Measurements from ENCODE around the gene CCDC97.

Gene CCDC97

DNA sequence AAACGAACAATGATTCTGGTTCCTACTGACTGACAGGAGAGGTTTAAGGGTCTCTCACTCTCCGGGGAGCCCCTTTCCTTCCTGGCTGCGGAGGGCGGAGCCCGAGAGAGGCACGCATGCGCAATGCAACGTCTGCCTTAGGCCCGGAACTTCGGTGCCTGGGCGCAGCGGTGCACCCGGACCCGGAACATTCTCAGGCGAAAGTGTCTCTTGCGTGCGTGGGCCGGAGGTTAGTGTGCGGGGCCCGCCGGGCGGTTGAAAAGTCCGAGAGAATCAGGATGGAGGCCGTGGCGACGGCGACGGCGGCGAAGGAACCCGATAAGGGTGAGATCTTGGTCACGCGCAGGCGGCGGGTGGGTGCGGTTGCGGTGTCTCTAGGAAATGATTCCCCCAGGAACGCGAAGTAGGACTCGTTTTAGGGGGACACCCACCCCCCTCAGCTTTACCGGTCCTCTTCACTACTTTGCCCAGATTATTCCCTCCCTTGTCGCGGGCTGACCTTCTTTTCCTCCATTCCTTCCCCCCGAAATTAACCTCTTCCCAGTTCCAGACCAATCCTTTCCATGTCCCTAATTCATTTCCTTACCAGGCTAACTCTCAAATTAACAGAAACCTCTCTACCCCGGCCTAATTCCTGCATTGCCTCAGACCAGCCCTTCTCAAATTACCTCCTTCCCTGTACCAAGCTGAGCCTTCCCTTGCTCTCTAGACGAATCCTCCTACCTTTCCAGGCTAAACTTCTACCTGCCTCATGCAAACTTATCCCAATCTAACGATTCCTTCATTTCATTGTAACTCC is at the start of gene CCDC97:
CCDC97 (plus strand) TSS at position 140 of the 799 bp plus-strand sequence; CDS start at position 279, 139 bp downstream.
- H3K4me3 ChIP-seq (IDR thresholded peaks at IDR 0.05; ENCODE audit: insufficient read depth, low read depth, low read length) = peak within 1 kb of the TSS; percentile 38
- H2AFZ ChIP-seq (ENCODE audit: low read depth) = peak within 1 kb of the TSS; percentile 70
- H3K4me2 ChIP-seq = peak within 1 kb of the TSS; percentile 89
- H3K36me3 ChIP-seq (ENCODE audit: insufficient read depth) = no peaks in the 10 kb centered on the region; the same call in 1 of the 2 replicates
- TF ChIP-seq, protein P1, sequence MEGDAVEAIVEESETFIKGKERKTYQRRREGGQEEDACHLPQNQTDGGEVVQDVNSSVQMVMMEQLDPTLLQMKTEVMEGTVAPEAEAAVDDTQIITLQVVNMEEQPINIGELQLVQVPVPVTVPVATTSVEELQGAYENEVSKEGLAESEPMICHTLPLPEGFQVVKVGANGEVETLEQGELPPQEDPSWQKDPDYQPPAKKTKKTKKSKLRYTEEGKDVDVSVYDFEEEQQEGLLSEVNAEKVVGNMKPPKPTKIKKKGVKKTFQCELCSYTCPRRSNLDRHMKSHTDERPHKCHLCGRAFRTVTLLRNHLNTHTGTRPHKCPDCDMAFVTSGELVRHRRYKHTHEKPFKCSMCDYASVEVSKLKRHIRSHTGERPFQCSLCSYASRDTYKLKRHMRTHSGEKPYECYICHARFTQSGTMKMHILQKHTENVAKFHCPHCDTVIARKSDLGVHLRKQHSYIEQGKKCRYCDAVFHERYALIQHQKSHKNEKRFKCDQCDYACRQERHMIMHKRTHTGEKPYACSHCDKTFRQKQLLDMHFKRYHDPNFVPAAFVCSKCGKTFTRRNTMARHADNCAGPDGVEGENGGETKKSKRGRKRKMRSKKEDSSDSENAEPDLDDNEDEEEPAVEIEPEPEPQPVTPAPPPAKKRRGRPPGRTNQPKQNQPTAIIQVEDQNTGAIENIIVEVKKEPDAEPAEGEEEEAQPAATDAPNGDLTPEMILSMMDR (conservative IDR thresholded peaks at IDR 0.05; ENCODE audit: low read depth, low read length) = no peak
- H3K9ac ChIP-seq = peak within 1 kb of the TSS; percentile 90
- peaks cover 46% of the 10 kb centered on the region for H3K4me1 ChIP-seq (ENCODE audit: low read depth, poor library complexity, severe bottlenecking)
- peaks cover 30% of the 10 kb centered on the region for H3K79me2 ChIP-seq (ENCODE audit: insufficient read depth, low read depth)
- H3K27me3 ChIP-seq (ENCODE audit: insufficient read depth, low read depth) = no peaks in the 10 kb centered on the region
- H4K20me1 ChIP-seq (ENCODE audit: insufficient read depth) = no peaks in the 10 kb centered on the region
- peak within 1 kb of the TSS; percentile 95 for H3K27ac ChIP-seq

DNA sequence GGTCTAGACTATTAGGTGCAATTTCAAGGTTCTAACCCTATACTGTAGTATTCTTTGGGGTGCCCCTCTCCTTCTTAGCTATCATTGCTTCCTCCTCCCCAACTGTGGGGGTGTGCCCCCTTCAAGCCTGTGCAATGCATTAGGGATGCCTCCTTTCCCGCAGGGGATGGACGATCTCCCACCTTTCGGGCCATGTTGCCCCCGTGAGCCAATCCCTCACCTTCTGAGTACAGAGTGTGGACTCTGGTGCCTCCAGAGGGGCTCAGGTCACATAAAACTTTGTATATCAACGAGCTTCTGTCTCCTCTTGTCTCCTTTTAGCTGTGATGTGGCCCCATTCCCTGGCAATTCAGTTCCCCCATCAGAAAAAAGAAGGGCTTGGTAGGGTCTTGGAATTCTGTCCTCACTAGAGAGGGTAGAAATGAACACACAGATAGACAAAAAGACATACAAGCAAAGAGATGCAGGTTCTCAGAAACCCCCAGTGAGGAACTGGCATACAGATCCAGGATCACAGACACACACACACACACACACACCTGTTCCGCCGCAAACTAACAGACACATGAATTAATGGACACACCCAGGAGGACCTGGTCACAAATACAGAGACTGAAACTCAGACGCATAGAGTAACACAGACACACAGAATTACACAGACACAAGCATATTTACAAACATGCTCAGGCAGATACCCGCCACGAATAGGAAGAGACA is 48.3 kb upstream of the CCDC97 start:
- H3K4me2 ChIP-seq = peak overlapping the region; percentile 83
- no peaks in the 10 kb centered on the region for H3K36me3 ChIP-seq (ENCODE audit: insufficient read depth)
- no peaks in the 10 kb centered on the region for H4K20me1 ChIP-seq (ENCODE audit: insufficient read depth)
- peaks cover 4% of the 10 kb centered on the region; the same call in 1 of the 2 replicates for H3K27me3 ChIP-seq (ENCODE audit: insufficient read depth, low read depth)
- no peak overlapping the region for H3K4me3 ChIP-seq (IDR thresholded peaks at IDR 0.05; ENCODE audit: insufficient read depth, low read depth, low read length)
- H3K27ac ChIP-seq = no peak overlapping the region
- H3K9ac ChIP-seq = peak overlapping the region; percentile 79; the same call in 1 of the 2 replicates
- TF ChIP-seq, protein P1 (conservative IDR thresholded peaks at IDR 0.05; ENCODE audit: low read depth, low read length) = no peak
- peaks cover 24% of the 10 kb centered on the region for H3K79me2 ChIP-seq (ENCODE audit: insufficient read depth, low read depth)
- peak overlapping the region; percentile 96 for H2AFZ ChIP-seq (ENCODE audit: low read depth)
- peaks cover 16% of the 10 kb centered on the region for H3K4me1 ChIP-seq (ENCODE audit: low read depth, poor library complexity, severe bottlenecking)

DNA sequence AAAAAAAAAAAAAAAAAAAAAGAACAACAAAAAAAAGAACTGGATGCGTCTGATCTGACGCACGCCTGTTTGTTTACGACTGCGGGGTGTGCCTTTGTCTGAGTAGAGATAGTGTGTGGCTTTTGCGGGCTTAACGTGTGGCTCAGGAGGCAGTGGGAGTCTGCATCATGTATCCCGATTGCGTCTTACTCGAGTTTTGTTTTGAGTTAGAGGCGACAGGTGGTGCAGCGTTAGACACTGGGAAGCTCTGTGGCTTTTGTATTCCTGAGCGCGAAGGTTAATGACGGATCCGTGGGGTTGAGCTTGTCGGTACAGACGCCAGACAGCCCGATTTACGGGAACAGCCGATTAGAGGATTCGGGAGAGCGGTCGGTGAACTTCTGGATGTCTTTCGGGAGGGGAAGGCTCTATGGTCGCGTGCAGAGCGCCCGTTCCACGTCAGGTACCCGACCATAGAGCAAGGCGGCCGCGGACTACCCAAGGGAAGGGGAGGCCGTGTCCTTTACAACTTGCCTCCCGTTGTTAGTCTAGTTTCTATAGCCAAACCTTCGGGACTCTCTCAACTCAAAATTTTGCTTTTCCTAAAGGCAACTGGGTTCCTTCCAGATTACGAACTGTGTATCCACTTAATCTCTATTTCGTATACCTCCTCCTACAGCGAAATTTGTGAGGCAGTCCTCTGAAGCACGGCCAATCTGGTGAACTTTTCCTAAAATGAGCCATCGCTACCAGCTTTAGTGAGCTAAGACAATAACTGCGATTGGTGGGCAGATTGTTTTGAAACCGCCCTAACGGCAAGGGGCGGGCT is 46.7 kb upstream of the CCDC97 start:
- peak overlapping the region; percentile 84 for H3K27ac ChIP-seq
- peak overlapping the region; percentile 79 for H3K9ac ChIP-seq
- H2AFZ ChIP-seq (ENCODE audit: low read depth) = peak overlapping the region; percentile 96; the same call in 1 of the 2 replicates
- TF ChIP-seq, protein P1 (conservative IDR thresholded peaks at IDR 0.05; ENCODE audit: low read depth, low read length) = no peak
- H3K27me3 ChIP-seq (ENCODE audit: insufficient read depth, low read depth) = peaks cover 4% of the 10 kb centered on the region; the same call in 1 of the 2 replicates
- no peaks in the 10 kb centered on the region for H4K20me1 ChIP-seq (ENCODE audit: insufficient read depth)
- H3K36me3 ChIP-seq (ENCODE audit: insufficient read depth) = peaks cover 3% of the 10 kb centered on the region; the same call in 1 of the 2 replicates
- no peak overlapping the region for H3K4me3 ChIP-seq (IDR thresholded peaks at IDR 0.05; ENCODE audit: insufficient read depth, low read depth, low read length)
- H3K4me2 ChIP-seq = peak overlapping the region; percentile 83
- peaks cover 40% of the 10 kb centered on the region for H3K79me2 ChIP-seq (ENCODE audit: insufficient read depth, low read depth)
- H3K4me1 ChIP-seq (ENCODE audit: low read depth, poor library complexity, severe bottlenecking) = peaks cover 24% of the 10 kb centered on the region
